GM23338 (cell line): ENCODE data around the gene COL9A3. TPM values are rescaled to one million over a fixed set of nuclear protein-coding genes. Genes with fewer than 3 reads are reported as not detected.

ENCODE experiments used
- ATAC-seq: fragments of 200-7000 bp; cut with Tn5 transposase; 3 replicates; pipeline ENCODE4 v1.9.1; 2020
- DNase-seq: peaks from one replicate; pipeline ENCODE4 v3.0.0-alpha.2; 2015; ENCODE audit warnings: low spot score
- H2AFZ ChIP-seq: fragments of 200-600 bp; sonication (generic); 2 replicates; pipeline ENCODE4 v1.8.0; 2016; ENCODE audit warnings: antibody characterized with exemption, mild to moderate bottlenecking, moderate library complexity
- H3F3A ChIP-seq: fragments of 200-600 bp; sonication (generic); replicated peaks from 2 replicates; pipeline ENCODE4 v1.8.0; 2017; ENCODE audit warnings: antibody characterized with exemption, mixed run types, low read depth
- H3K27ac ChIP-seq: fragments of 200-600 bp; sonication (generic); 2 replicates; pipeline ENCODE4 v1.6.1; 2016; ENCODE audit warnings: low read depth
- H3K27me3 ChIP-seq: fragments of 200-600 bp; sonication (generic); 2 replicates; pipeline ENCODE4 v1.8.0; 2016; ENCODE audit warnings: mild to moderate bottlenecking, mixed run types, moderate library complexity; ENCODE audit not compliant: insufficient read depth
- H3K36me3 ChIP-seq: fragments of 200-600 bp; sonication (generic); 2 replicates; pipeline ENCODE4 v1.8.0; 2016; ENCODE audit warnings: mild to moderate bottlenecking; ENCODE audit not compliant: insufficient read depth
- H3K4me1 ChIP-seq: fragments of 200-600 bp; sonication (generic); 2 replicates; pipeline ENCODE4 v1.8.0; 2016; ENCODE audit warnings: mild to moderate bottlenecking, moderate library complexity; ENCODE audit not compliant: insufficient read depth
- H3K4me2 ChIP-seq: fragments of 200-600 bp; sonication (generic); 2 replicates; pipeline ENCODE4 v1.7.1; 2017; ENCODE audit warnings: mixed run types
- H3K4me3 ChIP-seq: fragments of 200-600 bp; sonication (generic); 2 replicates; pipeline ENCODE4 v1.6.1; 2016; ENCODE audit warnings: mixed run types
- H3K79me2 ChIP-seq: fragments of 200-600 bp; sonication (generic); replicated peaks from 2 replicates; pipeline ENCODE4 v1.8.0; 2017; ENCODE audit warnings: mild to moderate bottlenecking; ENCODE audit not compliant: insufficient read depth
- H3K9me2 ChIP-seq: fragments of 200-600 bp; sonication (generic); 2 replicates; pipeline ENCODE4 v1.8.0; 2017; ENCODE audit not compliant: insufficient read depth
- H4K20me1 ChIP-seq: fragments of 200-600 bp; sonication (generic); replicated peaks from 2 replicates; pipeline ENCODE4 v1.8.0; 2017; ENCODE audit warnings: mild to moderate bottlenecking; ENCODE audit not compliant: insufficient read depth
- H3K27ac Mint-ChIP-seq: 2 replicates; pipeline ENCODE4 v1.8.0; 2020; ENCODE audit warnings: inconsistent platforms, mild to moderate bottlenecking, moderate library complexity, mixed read lengths
- H3K27me3 Mint-ChIP-seq: 3 replicates; pipeline ENCODE4 v1.8.0; 2022; ENCODE audit warnings: low read depth, mild to moderate bottlenecking, moderate library complexity, mixed read lengths, inconsistent platforms; ENCODE audit not compliant: insufficient read depth, poor library complexity
- H3K36me3 Mint-ChIP-seq: 3 replicates; pipeline ENCODE4 v1.8.0; 2021; ENCODE audit warnings: low read depth, mild to moderate bottlenecking, inconsistent platforms, moderate library complexity, mixed read lengths
- H3K4me1 Mint-ChIP-seq: 3 replicates; pipeline ENCODE4 v1.8.0; 2020; ENCODE audit warnings: mild to moderate bottlenecking, inconsistent platforms, mixed read lengths
- H3K4me3 Mint-ChIP-seq: 3 replicates; pipeline ENCODE4 v1.8.0; 2021; ENCODE audit warnings: moderate library complexity, mild to moderate bottlenecking, inconsistent platforms, mixed read lengths
- H3K9me3 Mint-ChIP-seq: 3 replicates; pipeline ENCODE4 v1.8.0; 2020; ENCODE audit warnings: moderate library complexity, mild to moderate bottlenecking, inconsistent platforms, mixed read lengths
- JUNB ChIP-seq: IDR thresholded peaks from one replicate; pipeline ENCODE4 v1.6.1; 2016; ENCODE audit warnings: antibody characterized with exemption; ENCODE audit not compliant: unreplicated experiment
- STAT1 ChIP-seq: IDR thresholded peaks from one replicate; pipeline ENCODE4 v1.6.1; 2016; ENCODE audit warnings: antibody characterized with exemption; ENCODE audit not compliant: unreplicated experiment
- polyA plus RNA-seq: library from polyadenylated mRNA; unstranded; fragments of >200 nt; fragmentation: Nextera tagmentation; extraction: Ambion mirVana; gene quantifications from 2 replicates; pipeline ENCODE4 v1.2.1, GENCODE V29; 2016
- total RNA-seq: library from RNA; depleted of rRNA; stranded (reverse); fragments of >200 nt; shearing (Covaris generic); gene quantifications from 2 replicates; pipeline ENCODE4 v1.2.3, GENCODE V29; 2014
- TF ChIP-seq, protein P1 (sequence below): fragments of 250-450 bp; sonication (Bioruptor Pico); IDR thresholded peaks from 2 replicates; pipeline ENCODE4 v1.5.0; 2020; ENCODE audit warnings: mild to moderate bottlenecking, moderate library complexity
- TF ChIP-seq, protein P2 (sequence below): IDR thresholded peaks from one replicate; pipeline ENCODE4 v1.6.1; 2018; ENCODE audit warnings: antibody characterized with exemption; ENCODE audit not compliant: unreplicated experiment
- TF ChIP-seq, protein P3 (sequence below), 2 experiments: fragments of 200-600 bp in 1 of 2; sonication (generic) in 1 of 2; conservative IDR thresholded peaks; 2 replicates each; pipeline versions ENCODE4 v1.5.1 to v1.6.1; 2016 to 2017; ENCODE audit warnings: antibody characterized with exemption in 2 of 2, low read depth in 2 of 2, mild to moderate bottlenecking in 2 of 2, moderate library complexity in 1 of 2
- TF ChIP-seq, protein P4 (sequence below): IDR thresholded peaks from 2 replicates; pipeline ENCODE4 v1.6.1; 2016; ENCODE audit warnings: antibody characterized with exemption

The COL9A3 gene
- total and polyA plus RNA-seq, 2 experiments from 2014 or later = 74.9 to 113 TPM

DNA sequence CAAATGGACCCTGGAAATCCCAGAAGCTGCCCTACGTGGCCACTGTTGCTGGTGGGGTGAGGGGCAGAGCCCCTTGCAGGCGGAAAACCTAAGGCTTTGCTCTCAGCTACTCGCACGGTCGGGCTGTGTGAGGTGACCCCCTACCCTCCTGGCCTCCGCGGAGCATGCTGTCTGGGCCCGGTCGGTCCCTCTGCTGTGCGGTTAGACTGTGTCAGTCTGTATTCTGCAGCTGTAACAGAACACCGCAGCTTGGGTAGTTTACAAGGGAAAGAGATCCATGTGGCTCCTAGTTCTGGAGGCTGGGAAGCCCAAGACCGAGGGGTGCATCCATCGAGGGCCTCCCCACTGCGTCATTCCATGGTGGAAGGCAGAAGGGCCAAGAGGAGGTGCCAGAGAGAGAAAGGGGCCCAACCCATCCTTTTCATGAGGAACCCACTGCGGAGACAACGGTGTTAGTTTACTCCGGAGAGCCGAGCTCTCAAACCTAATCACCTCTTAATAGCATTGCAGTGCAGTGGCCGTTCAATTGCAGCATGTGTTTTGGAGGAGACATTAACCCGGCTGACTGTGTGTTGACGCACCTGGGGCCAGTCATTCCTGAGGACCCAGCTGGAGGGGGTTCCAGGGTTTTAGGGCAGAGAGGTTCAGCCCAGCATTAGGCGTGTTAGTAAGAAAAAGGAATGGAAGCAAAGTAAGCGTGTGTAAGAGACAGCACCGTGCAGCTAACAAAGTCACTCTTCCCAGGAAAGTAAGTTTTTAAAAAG is 18.3 kb downstream of the COL9A3 start (continued):
- TF ChIP-seq, protein P1, sequence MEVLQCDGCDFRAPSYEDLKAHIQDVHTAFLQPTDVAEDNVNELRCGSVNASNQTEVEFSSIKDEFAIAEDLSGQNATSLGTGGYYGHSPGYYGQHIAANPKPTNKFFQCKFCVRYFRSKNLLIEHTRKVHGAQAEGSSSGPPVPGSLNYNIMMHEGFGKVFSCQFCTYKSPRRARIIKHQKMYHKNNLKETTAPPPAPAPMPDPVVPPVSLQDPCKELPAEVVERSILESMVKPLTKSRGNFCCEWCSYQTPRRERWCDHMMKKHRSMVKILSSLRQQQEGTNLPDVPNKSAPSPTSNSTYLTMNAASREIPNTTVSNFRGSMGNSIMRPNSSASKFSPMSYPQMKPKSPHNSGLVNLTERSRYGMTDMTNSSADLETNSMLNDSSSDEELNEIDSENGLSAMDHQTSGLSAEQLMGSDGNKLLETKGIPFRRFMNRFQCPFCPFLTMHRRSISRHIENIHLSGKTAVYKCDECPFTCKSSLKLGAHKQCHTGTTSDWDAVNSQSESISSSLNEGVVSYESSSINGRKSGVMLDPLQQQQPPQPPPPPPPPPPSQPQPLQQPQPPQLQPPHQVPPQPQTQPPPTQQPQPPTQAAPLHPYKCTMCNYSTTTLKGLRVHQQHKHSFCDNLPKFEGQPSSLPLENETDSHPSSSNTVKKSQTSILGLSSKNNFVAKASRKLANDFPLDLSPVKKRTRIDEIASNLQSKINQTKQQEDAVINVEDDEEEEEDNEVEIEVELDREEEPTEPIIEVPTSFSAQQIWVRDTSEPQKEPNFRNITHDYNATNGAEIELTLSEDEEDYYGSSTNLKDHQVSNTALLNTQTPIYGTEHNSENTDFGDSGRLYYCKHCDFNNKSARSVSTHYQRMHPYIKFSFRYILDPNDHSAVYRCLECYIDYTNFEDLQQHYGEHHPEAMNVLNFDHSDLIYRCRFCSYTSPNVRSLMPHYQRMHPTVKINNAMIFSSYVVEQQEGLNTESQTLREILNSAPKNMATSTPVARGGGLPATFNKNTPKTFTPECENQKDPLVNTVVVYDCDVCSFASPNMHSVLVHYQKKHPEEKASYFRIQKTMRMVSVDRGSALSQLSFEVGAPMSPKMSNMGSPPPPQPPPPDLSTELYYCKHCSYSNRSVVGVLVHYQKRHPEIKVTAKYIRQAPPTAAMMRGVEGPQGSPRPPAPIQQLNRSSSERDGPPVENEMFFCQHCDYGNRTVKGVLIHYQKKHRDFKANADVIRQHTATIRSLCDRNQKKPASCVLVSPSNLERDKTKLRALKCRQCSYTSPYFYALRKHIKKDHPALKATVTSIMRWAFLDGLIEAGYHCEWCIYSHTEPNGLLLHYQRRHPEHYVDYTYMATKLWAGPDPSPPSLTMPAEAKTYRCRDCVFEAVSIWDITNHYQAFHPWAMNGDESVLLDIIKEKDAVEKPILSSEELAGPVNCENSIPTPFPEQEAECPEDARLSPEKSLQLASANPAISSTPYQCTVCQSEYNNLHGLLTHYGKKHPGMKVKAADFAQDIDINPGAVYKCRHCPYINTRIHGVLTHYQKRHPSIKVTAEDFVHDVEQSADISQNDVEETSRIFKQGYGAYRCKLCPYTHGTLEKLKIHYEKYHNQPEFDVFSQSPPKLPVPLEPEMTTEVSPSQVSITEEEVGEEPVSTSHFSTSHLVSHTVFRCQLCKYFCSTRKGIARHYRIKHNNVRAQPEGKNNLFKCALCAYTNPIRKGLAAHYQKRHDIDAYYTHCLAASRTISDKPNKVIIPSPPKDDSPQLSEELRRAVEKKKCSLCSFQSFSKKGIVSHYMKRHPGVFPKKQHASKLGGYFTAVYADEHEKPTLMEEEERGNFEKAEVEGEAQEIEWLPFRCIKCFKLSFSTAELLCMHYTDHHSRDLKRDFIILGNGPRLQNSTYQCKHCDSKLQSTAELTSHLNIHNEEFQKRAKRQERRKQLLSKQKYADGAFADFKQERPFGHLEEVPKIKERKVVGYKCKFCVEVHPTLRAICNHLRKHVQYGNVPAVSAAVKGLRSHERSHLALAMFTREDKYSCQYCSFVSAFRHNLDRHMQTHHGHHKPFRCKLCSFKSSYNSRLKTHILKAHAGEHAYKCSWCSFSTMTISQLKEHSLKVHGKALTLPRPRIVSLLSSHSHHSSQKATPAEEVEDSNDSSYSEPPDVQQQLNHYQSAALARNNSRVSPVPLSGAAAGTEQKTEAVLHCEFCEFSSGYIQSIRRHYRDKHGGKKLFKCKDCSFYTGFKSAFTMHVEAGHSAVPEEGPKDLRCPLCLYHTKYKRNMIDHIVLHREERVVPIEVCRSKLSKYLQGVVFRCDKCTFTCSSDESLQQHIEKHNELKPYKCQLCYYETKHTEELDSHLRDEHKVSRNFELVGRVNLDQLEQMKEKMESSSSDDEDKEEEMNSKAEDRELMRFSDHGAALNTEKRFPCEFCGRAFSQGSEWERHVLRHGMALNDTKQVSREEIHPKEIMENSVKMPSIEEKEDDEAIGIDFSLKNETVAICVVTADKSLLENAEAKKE = no peak

DNA sequence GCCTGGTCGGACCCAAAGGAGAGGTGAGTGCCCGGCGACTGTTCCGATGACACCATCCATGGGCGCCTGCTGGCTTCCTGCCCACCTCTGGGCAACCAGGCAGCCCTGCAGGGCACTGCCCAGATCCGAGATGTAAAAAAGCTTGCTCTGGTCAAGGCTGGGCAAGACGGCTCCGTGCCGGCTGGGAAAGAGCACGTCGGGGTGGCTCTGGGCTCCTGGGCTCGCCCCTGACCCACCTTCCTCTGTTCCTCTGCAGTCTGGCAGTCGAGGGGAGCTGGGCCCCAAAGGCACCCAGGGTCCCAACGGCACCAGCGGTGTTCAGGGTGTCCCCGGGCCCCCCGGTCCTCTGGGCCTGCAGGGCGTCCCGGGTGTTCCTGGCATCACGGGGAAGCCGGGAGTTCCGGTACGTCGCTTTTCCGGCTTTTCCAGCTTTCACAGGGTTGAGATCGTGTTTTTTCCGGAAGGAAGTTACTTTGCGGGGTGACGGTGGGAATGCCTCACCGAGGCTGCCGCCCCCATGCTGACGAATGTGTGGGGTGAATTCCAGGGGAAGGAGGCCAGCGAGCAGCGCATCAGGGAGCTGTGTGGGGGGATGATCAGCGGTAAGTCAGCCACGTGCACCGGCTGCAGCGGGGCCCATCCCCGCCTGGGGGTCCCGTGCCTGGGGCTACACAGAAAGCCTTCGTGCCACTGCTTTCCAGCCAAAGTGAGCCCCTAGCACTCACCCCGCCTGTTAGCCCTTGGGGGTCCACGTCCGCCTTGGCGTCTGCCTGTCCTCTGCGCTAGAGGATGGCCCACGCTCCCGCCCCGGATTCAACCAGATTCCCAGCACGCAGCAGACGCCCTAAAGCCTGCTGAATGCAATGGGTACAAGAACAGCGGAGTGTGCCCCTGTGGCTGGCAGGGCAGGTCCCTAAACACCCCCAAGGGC is 19.3 kb downstream of the COL9A3 start:
- no peaks in the 10 kb centered on the region for H3K79me2 ChIP-seq
- no peak for ATAC-seq
- Mint-ChIP-seq H3K9me3 (no peaks in the 10 kb centered on the region; the same call in 2 of the 3 replicates), H3K4me1 (peaks cover 32% of the 10 kb centered on the region), H3K36me3 (peaks cover 34% of the 10 kb centered on the region), H3K27ac (peak overlapping the region; percentile 86; the same call in 1 of the 2 replicates), H3K4me3 (no peak overlapping the region; the same call in 2 of the 3 replicates), H3K27me3 (peaks cover 18% of the 10 kb centered on the region)
- no peak overlapping the region for H2AFZ ChIP-seq
- H3K4me3 ChIP-seq = no peak overlapping the region
- no peak overlapping the region for H3K4me2 ChIP-seq
- H3K27me3 ChIP-seq = no peaks in the 10 kb centered on the region
- H3K36me3 ChIP-seq = 0 out of 2 replicates have a peak, but pooled peaks cover 7% of the 10 kb centered on the region
- DNase-seq = no peak
- H3K9me2 ChIP-seq = no peaks in the 10 kb centered on the region
- H3K4me1 ChIP-seq = no peaks in the 10 kb centered on the region
- no peaks in the 10 kb centered on the region for H4K20me1 ChIP-seq
- no peak overlapping the region for H3K27ac ChIP-seq
- H3F3A ChIP-seq = 0 out of 2 replicates have a peak, but pooled peaks cover 2% of the 10 kb centered on the region
- TF ChIP-seq, protein P2, sequence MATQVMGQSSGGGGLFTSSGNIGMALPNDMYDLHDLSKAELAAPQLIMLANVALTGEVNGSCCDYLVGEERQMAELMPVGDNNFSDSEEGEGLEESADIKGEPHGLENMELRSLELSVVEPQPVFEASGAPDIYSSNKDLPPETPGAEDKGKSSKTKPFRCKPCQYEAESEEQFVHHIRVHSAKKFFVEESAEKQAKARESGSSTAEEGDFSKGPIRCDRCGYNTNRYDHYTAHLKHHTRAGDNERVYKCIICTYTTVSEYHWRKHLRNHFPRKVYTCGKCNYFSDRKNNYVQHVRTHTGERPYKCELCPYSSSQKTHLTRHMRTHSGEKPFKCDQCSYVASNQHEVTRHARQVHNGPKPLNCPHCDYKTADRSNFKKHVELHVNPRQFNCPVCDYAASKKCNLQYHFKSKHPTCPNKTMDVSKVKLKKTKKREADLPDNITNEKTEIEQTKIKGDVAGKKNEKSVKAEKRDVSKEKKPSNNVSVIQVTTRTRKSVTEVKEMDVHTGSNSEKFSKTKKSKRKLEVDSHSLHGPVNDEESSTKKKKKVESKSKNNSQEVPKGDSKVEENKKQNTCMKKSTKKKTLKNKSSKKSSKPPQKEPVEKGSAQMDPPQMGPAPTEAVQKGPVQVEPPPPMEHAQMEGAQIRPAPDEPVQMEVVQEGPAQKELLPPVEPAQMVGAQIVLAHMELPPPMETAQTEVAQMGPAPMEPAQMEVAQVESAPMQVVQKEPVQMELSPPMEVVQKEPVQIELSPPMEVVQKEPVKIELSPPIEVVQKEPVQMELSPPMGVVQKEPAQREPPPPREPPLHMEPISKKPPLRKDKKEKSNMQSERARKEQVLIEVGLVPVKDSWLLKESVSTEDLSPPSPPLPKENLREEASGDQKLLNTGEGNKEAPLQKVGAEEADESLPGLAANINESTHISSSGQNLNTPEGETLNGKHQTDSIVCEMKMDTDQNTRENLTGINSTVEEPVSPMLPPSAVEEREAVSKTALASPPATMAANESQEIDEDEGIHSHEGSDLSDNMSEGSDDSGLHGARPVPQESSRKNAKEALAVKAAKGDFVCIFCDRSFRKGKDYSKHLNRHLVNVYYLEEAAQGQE = no peak
- TF ChIP-seq, protein P3, sequence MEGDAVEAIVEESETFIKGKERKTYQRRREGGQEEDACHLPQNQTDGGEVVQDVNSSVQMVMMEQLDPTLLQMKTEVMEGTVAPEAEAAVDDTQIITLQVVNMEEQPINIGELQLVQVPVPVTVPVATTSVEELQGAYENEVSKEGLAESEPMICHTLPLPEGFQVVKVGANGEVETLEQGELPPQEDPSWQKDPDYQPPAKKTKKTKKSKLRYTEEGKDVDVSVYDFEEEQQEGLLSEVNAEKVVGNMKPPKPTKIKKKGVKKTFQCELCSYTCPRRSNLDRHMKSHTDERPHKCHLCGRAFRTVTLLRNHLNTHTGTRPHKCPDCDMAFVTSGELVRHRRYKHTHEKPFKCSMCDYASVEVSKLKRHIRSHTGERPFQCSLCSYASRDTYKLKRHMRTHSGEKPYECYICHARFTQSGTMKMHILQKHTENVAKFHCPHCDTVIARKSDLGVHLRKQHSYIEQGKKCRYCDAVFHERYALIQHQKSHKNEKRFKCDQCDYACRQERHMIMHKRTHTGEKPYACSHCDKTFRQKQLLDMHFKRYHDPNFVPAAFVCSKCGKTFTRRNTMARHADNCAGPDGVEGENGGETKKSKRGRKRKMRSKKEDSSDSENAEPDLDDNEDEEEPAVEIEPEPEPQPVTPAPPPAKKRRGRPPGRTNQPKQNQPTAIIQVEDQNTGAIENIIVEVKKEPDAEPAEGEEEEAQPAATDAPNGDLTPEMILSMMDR (conservative IDR thresholded peaks at IDR 0.05; ENCODE audit: low read depth in 2 of 2) = no peak
- TF ChIP-seq STAT1 = no peak
- TF ChIP-seq, protein P4, sequence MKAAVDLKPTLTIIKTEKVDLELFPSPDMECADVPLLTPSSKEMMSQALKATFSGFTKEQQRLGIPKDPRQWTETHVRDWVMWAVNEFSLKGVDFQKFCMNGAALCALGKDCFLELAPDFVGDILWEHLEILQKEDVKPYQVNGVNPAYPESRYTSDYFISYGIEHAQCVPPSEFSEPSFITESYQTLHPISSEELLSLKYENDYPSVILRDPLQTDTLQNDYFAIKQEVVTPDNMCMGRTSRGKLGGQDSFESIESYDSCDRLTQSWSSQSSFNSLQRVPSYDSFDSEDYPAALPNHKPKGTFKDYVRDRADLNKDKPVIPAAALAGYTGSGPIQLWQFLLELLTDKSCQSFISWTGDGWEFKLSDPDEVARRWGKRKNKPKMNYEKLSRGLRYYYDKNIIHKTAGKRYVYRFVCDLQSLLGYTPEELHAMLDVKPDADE = no peak
- no peak for TF ChIP-seq JUNB
